A673 (cell line): Measurements from ENCODE around the gene HNMT.

Experiments used
- EZH2 ChIP-seq: fragments of 200-600 bp; sonication (generic); IDR thresholded peaks from 2 replicates; pipeline ENCODE4 v1.6.1; 2017; ENCODE audit warnings: borderline replicate concordance, low read depth, mild to moderate bottlenecking, mixed read lengths, antibody characterized with exemption, low read length; ENCODE audit not compliant: poor library complexity, severe bottlenecking
- TF ChIP-seq, protein P1 (sequence below): fragments of 300-800, 200-600 bp; sonication (generic); conservative IDR thresholded peaks from 2 replicates; pipeline ENCODE4 v1.5.1; 2017; ENCODE audit warnings: low read depth, mild to moderate bottlenecking, antibody characterized with exemption, low read length, moderate library complexity, mixed read lengths

DNA sequence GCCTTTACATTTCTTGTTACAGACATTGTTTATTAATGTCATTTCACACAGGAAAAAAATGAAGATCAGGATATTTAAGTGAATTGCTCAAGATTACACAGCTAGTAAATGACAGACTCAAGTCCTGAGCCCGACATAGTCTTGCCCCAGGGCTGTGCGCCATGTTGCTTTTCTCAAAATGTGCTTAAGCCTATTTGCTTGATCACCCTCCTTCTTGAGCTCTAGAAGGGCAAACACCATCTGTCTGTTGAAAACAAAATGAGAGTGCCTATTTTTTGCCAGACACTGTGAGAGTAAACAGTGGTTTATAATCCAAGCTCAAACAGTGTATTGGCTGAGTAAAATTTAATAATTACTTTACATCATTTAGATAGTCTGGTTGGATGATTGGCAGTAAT lies 34.8 kb upstream of the HNMT start:
- TF ChIP-seq, protein P1, sequence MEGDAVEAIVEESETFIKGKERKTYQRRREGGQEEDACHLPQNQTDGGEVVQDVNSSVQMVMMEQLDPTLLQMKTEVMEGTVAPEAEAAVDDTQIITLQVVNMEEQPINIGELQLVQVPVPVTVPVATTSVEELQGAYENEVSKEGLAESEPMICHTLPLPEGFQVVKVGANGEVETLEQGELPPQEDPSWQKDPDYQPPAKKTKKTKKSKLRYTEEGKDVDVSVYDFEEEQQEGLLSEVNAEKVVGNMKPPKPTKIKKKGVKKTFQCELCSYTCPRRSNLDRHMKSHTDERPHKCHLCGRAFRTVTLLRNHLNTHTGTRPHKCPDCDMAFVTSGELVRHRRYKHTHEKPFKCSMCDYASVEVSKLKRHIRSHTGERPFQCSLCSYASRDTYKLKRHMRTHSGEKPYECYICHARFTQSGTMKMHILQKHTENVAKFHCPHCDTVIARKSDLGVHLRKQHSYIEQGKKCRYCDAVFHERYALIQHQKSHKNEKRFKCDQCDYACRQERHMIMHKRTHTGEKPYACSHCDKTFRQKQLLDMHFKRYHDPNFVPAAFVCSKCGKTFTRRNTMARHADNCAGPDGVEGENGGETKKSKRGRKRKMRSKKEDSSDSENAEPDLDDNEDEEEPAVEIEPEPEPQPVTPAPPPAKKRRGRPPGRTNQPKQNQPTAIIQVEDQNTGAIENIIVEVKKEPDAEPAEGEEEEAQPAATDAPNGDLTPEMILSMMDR: no peak
- TF ChIP-seq EZH2: no peak
